ENCODE measurements around the gene GIPC2. TPM values are rescaled to one million over a fixed set of nuclear protein-coding genes. Genes with fewer than 3 reads are reported as not detected.

Gene GIPC2
- total RNA-seq, 1 experiment from 2014 or later = 0.07 TPM

DNA sequence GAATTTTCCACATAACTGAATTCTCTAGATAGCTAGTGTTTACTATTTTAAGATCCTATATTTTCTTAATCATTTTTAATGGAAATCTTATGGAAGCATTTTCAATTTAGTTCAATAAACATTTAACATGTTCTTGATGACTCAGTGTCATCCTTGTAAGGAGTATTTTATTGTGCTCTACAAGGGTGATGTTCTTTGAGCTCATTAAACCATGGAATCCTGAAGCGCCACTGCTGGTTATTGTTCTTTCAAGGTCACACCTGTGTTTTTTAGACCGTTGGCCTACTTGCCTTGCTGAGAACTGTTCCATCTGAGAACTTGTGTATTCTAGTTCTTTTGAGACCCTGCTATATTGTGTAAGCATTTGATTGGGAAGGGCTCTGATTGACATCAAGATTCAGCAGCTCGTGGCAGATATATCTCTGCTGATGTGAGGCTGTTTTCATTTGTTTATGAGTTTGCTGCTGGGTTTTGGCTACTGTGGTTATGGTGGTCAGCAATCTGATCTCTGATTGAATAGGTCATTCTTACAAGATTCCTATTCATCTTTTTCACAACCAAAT is 132.0 kb downstream of the GIPC2 start (continued):
- TF ChIP-seq EZH2phosphoT487 (IDR thresholded peaks at IDR 0.05; ENCODE audit: borderline replicate concordance) (no peak), SRF (IDR thresholded peaks at IDR 0.05; ENCODE audit: low read depth) (no peak), EGR1 (IDR thresholded peaks at IDR 0.05; ENCODE audit: low read depth) (no peak), ZNF274 (IDR thresholded peaks at IDR 0.05; ENCODE audit: low read depth, low read length) (no peak), CEBPB (IDR thresholded peaks at IDR 0.05; ENCODE audit: low read depth) (no peak), FOSL1 (IDR thresholded peaks at IDR 0.05; ENCODE audit: low read depth) (no peak), ZFX (IDR thresholded peaks at IDR 0.05) (no peak), POLR2A (IDR thresholded peaks at IDR 0.05; ENCODE audit: borderline replicate concordance, extremely low read depth, insufficient read depth, insufficient read length) (no peak), YY1 (IDR thresholded peaks at IDR 0.05; ENCODE audit: extremely low read depth, insufficient replicate concordance, low read depth, low read length) (no peak), CBX3 (IDR thresholded peaks at IDR 0.05; ENCODE audit: low read depth) (no peak)
- TF ChIP-seq, protein P1, sequence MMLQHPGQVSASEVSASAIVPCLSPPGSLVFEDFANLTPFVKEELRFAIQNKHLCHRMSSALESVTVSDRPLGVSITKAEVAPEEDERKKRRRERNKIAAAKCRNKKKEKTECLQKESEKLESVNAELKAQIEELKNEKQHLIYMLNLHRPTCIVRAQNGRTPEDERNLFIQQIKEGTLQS (IDR thresholded peaks at IDR 0.05) = no peak
- TF ChIP-seq, protein P2, sequence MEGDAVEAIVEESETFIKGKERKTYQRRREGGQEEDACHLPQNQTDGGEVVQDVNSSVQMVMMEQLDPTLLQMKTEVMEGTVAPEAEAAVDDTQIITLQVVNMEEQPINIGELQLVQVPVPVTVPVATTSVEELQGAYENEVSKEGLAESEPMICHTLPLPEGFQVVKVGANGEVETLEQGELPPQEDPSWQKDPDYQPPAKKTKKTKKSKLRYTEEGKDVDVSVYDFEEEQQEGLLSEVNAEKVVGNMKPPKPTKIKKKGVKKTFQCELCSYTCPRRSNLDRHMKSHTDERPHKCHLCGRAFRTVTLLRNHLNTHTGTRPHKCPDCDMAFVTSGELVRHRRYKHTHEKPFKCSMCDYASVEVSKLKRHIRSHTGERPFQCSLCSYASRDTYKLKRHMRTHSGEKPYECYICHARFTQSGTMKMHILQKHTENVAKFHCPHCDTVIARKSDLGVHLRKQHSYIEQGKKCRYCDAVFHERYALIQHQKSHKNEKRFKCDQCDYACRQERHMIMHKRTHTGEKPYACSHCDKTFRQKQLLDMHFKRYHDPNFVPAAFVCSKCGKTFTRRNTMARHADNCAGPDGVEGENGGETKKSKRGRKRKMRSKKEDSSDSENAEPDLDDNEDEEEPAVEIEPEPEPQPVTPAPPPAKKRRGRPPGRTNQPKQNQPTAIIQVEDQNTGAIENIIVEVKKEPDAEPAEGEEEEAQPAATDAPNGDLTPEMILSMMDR (IDR thresholded peaks at IDR 0.05 in 2 of 3, conservative IDR thresholded peaks at IDR 0.05 in 1 of 3; ENCODE audit: borderline replicate concordance in 1 of 3, insufficient read depth in 1 of 3, low read depth in 2 of 3, low read length in 2 of 3) = no peak

- Histone ChIP-seq H3K4me2 (ENCODE audit: low read length) (no peak overlapping the region), H3K9me2 (ENCODE audit: insufficient read depth) (no peaks in the 10 kb centered on the region), H3K9me3 (ENCODE audit: control insufficient read depth in 1 of 2, insufficient read depth in 1 of 2, low read depth in 1 of 2, low read length in 2 of 2) (no peaks in the 10 kb centered on the region), H3K27me3 (ENCODE audit: insufficient read depth, low read length) (no peaks in the 10 kb centered on the region), H3K27ac (ENCODE audit: low read depth, low read length) (no peak overlapping the region), H2AFZ (ENCODE audit: low read depth, low read length, poor library complexity, severe bottlenecking) (no peak overlapping the region), H3K36me3 (ENCODE audit: control insufficient read depth in 1 of 2, insufficient read depth in 2 of 2, low read length in 2 of 2) (no peaks in the 10 kb centered on the region), H3K9ac (ENCODE audit: low read length) (no peak overlapping the region), H4K20me1 (ENCODE audit: insufficient read depth) (no peaks in the 10 kb centered on the region), H3K79me2 (ENCODE audit: insufficient read depth, low read length) (no peaks in the 10 kb centered on the region), H3K4me3 (replicated peaks in 1 of 2; ENCODE audit: low read depth in 1 of 2, low read length in 2 of 2) (no peak overlapping the region), H3K4me1 (ENCODE audit: control insufficient read depth in 1 of 2, insufficient read depth in 2 of 2, low read length in 2 of 2) (no peaks in the 10 kb centered on the region)
- no TSS peak for BruUV-seq (replicated peaks)
- ChIA-PET RAD21 (ENCODE audit: low non-redundant PET in 1 of 2, low total read pairs in 2 of 2, uncharacterized antibody in 2 of 2, unreplicated experiment in 2 of 2) (no interaction called here), POLR2A (no interaction called here), CTCF (no interaction called here)
- no peak for ATAC-seq
- no peak for DNase-seq (ENCODE audit: low read depth, low spot score)
- TF ChIP-seq JUND (IDR thresholded peaks at IDR 0.05) (no peak), EZH2phosphoT487 (IDR thresholded peaks at IDR 0.05; ENCODE audit: borderline replicate concordance) (no peak), EGR1 (IDR thresholded peaks at IDR 0.05; ENCODE audit: low read depth) (no peak), POLR2AphosphoS5 (IDR thresholded peaks at IDR 0.05; ENCODE audit: low read depth, low read length) (no peak), RAD21 (IDR thresholded peaks at IDR 0.05; ENCODE audit: low read depth) (no peak), YY1 (IDR thresholded peaks at IDR 0.05; ENCODE audit: extremely low read depth, insufficient replicate concordance, low read depth, low read length) (no peak)
- TF ChIP-seq, protein P1 (IDR thresholded peaks at IDR 0.05) = no peak
- intact Hi-C loops (cut with micrococcal nuclease) = no loop called here
Observed at GRCh38 chr1:78178816-78179215, 133.1 kb downstream of the GIPC2 start.

Data from HCT116 (cell line).